Dermis blood vessel endothelial cell (primary cell): ENCODE data around the gene CAPN14. TPM values are rescaled to one million over a fixed set of nuclear protein-coding genes. Genes with fewer than 3 reads are reported as not detected.

Experiments
- DNase-seq: peaks from one replicate; pipeline ENCODE4 v3.0.0; 2010
- total RNA-seq: library from RNA; depleted of rRNA; stranded (reverse); fragments of >200 nt; gene quantifications from 2 replicates; pipeline ENCODE4 v1.2.3, GENCODE V29; 2014

The CAPN14 gene
- total RNA-seq, 1 donor from 2014 or later: not detected

GRCh38 chr2:31241625-31242270 is 24.4 kb upstream of the CAPN14 start:
- no peak for DNase-seq

GRCh38 chr2:31240381-31241365 is 23.4 kb upstream of the CAPN14 start:
- DNase-seq: no peak

GRCh38 chr2:31239593-31240177 is 22.4 kb upstream of the CAPN14 start:
- no peak for DNase-seq

GRCh38 chr2:31238906-31239592 is 21.7 kb upstream of the CAPN14 start:
- DNase-seq: no peak

DNA sequence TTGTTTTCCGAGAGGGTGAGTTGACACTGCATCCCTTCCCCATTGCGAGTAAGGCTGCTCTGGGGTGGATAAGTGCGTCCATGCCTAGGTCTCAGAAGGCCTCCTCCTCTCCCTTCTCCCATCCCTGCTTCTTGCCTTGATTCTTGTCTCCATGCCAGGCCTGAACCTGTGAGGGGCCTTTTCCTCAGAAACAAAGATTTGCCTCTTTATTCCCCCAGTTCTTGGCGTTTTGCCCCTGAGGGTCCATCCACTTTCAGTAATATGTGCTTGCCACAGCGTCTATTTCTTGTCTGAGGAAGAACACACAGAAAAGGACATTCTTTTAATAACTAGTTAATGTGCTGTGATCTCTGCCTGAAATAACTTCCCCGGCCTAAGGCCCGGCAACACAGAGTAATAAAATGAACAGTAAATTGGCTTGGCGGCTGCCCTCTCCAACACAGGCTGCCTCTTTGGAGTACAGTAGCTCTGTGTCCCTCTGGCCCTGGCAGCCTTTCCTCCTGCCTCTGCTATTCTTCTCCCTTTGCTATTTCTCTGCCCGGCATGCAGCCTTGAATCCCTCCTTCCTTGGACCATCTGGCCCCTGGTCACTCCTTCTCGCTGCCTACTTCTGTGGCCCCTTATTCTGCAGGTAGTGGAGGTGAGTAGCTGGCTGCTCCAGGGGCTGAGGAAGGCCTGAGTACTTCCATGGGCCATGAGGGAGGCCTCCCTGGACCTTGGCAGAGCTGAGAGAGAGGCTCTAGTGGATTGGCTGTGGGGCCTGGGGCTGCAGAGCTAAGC is 21.0 kb upstream of the CAPN14 start:
- no peak for DNase-seq

DNA sequence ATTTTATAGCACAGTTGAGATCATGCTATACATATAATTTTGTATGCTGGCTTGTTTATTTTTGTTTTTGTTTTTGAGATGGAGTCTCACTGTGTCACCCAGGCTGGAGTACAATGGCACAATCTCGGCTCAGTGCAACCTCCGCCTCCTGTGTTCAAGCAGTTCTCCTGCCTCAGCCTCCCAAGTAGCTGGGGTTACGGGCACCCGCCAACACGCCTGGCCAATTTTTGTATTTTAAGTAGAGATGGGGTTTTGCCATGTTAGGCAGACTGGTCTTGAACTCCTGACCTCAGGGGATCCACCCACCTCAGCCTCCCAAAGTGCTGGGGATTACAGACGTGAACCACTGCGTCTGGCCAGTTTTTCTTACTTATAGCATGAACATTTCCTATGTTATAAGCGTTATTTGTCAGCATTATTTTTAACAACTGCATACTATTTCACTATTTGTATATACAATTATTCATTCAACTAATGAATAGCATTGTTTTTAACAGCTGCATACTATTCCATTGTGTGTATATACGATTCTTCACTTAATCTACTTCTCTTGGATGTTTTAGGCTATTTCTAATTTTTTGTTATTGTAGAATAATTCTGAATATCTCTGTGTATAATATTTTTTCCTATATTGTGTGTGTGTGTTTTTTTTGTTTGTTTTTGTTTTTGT is 20.2 kb upstream of the CAPN14 start:
- DNase-seq: no peak

GRCh38 chr2:31236433-31237205 is 19.3 kb upstream of the CAPN14 start:
- no peak for DNase-seq

- peak; percentile 21 for DNase-seq
Observed at GRCh38 chr2:31235504-31235902, 18.2 kb upstream of the CAPN14 start.

DNA sequence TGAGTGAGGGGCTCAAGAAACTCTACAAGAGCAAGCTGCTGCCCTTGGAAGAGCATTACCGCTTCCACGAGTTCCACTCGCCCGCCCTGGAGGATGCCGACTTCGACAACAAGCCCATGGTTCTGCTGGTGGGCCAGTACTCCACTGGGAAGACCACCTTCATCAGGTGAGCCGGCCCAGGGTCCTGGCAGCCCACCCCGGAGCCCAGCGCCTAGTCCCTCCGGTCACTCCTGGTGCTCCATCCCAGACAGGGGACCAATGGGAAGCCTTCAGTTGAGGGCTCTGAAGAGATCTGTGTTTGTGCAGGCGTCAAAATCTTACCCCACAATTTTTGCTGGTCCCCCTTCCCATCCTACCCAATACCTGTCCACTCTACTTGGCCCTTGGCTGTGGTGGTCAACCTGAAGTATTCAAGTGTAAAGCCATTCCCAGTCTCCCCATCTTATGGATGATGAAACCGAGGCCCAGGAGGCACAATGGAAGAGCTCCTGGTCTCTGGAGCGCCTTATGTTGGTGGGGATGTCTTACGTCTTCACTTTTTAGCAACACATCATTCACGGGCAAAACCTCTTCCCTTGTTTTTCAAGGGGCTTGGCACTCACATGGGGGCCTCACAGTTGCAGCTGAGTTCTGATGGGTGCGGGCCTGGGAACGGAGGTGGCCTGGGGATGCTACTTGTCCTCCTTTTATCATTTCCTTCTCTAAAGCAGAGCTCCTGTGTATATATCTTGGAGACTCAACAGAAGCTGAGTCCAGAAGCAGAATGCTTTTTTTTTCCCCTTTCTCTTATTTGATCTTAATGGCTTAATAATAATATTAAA is 17.6 kb upstream of the CAPN14 start:
- DNase-seq: no peak

GRCh38 chr2:31233741-31234682 is 16.7 kb upstream of the CAPN14 start, which contains the start of gene EHD3:
TSS of gene EHD3 (plus strand) at chr2:31234152. CDS start at chr2:31234622, 470 bp downstream.
- DNase-seq: peak; percentile 73

GRCh38 chr2:31233231-31233630 is 15.9 kb upstream of the CAPN14 start:
- DNase-seq: no peak

DNA sequence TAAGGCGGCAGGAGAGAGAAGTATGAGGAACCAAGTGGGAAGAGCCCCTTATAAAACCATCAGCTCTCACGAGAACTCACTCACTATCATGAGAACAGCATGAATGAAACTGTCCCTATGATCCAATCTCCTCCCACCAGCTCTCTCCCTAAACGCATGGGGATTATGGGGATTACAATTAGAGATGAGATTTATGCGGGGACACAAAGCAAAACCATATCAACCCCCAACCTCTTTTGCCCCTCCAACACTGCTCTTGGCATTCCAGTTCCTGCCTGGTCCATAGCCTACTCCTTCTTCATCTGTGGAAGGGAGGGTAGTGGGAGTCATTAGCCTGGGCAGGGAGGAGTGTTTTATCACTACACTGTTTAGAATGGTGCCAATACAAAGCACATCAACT is 15.3 kb upstream of the CAPN14 start:
- DNase-seq: no peak

DNA sequence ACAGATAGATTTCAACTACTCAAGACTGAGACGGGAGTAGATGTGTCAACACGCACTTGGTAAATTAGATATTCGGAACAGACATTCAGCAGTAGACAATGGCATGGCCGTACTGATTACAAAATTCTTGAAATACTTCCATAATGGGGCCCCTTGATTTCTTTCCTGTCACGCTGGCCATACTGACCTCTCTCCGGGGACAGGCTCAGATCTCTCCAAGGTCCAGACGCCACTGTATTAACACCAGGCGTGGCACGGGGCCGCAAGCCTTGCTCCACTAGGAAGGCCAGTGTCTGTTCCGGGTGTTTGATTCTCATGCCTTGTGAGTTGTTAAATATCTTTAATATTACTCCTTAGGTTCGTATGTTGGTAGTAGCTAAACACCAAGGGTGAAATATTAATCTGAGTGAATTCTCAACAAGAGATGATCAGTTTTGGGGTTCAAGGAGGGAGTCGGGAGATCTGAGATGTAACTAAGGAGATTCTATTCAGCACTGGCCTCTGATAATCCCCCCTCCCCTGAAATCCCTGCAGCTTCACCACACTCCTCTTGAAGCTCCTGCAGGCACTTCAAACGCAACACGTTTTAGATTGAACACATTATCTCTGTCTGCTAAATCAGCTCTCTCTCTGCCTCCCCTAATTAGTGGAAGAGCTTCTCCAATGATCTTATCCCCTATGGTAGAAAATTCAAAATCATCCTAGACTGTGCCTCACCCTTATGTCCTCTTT is 14.4 kb upstream of the CAPN14 start:
- DNase-seq: no peak

- DNase-seq: no peak
Observed at GRCh38 chr2:31230751-31231150, 13.4 kb upstream of the CAPN14 start.

GRCh38 chr2:31228717-31229116 is 11.4 kb upstream of the CAPN14 start:
- DNase-seq: no peak

- no peak for DNase-seq
Observed at GRCh38 chr2:31227711-31228125, 10.4 kb upstream of the CAPN14 start.

DNA sequence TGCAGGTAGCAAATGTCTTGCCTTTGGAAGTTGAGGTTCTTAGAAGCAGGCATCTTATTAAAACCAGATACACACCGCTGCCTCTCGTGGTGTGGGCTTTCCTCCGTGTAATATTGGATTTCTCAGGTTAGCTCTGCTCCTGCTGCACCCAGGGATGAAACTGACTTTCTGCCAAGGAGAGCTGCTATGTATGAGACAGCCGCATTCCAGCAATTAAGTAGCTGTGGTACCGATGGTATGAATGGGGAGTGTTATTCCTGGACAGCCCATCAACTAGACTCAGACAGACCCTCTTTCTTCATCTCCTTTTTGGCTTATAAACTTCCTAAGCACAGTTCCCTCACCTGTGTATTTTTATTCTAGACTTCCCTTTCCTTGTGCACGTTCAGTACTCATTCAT is 9.8 kb upstream of the CAPN14 start:
- no peak for DNase-seq

DNA sequence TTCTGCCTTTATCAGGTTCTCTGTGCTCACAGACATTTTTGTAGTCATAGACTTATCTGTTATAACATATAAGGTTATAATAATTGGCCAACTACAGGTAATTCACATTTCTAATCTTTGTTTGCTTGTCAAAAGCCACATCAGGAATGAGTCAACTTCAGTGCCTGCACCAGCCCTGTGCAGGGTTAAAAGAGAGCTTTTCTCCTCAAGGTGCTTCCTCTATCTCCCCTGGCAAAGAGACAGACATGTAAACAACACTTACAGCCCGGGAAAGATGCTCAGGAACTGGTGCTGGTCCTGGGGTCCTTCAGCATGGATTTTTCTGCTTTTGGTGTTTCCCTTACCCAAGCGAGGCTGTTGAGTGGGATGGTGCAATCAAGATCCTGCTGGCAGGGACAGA is 9.0 kb upstream of the CAPN14 start:
- DNase-seq: no peak
